GM23338 (cell line): ENCODE measurements around the gene DNAH17. TPM values are rescaled to one million over a fixed set of nuclear protein-coding genes. Genes with fewer than 3 reads are reported as not detected.

Experiments
- ATAC-seq: fragments of 200-7000 bp; cut with Tn5 transposase; 3 replicates; pipeline ENCODE4 v1.9.1; 2020
- DNase-seq: peaks from one replicate; pipeline ENCODE4 v3.0.0-alpha.2; 2015; ENCODE audit warnings: low spot score
- H2AFZ ChIP-seq: fragments of 200-600 bp; sonication (generic); 2 replicates; pipeline ENCODE4 v1.8.0; 2016; ENCODE audit warnings: antibody characterized with exemption, mild to moderate bottlenecking, moderate library complexity
- H3F3A ChIP-seq: fragments of 200-600 bp; sonication (generic); replicated peaks from 2 replicates; pipeline ENCODE4 v1.8.0; 2017; ENCODE audit warnings: antibody characterized with exemption, mixed run types, low read depth
- H3K27ac ChIP-seq: fragments of 200-600 bp; sonication (generic); 2 replicates; pipeline ENCODE4 v1.6.1; 2016; ENCODE audit warnings: low read depth
- H3K27me3 ChIP-seq: fragments of 200-600 bp; sonication (generic); 2 replicates; pipeline ENCODE4 v1.8.0; 2016; ENCODE audit warnings: mild to moderate bottlenecking, mixed run types, moderate library complexity; ENCODE audit not compliant: insufficient read depth
- H3K36me3 ChIP-seq: fragments of 200-600 bp; sonication (generic); 2 replicates; pipeline ENCODE4 v1.8.0; 2016; ENCODE audit warnings: mild to moderate bottlenecking; ENCODE audit not compliant: insufficient read depth
- H3K4me1 ChIP-seq: fragments of 200-600 bp; sonication (generic); 2 replicates; pipeline ENCODE4 v1.8.0; 2016; ENCODE audit warnings: mild to moderate bottlenecking, moderate library complexity; ENCODE audit not compliant: insufficient read depth
- H3K4me2 ChIP-seq: fragments of 200-600 bp; sonication (generic); 2 replicates; pipeline ENCODE4 v1.7.1; 2017; ENCODE audit warnings: mixed run types
- H3K4me3 ChIP-seq: fragments of 200-600 bp; sonication (generic); 2 replicates; pipeline ENCODE4 v1.6.1; 2016; ENCODE audit warnings: mixed run types
- H3K79me2 ChIP-seq: fragments of 200-600 bp; sonication (generic); replicated peaks from 2 replicates; pipeline ENCODE4 v1.8.0; 2017; ENCODE audit warnings: mild to moderate bottlenecking; ENCODE audit not compliant: insufficient read depth
- H3K9me2 ChIP-seq: fragments of 200-600 bp; sonication (generic); 2 replicates; pipeline ENCODE4 v1.8.0; 2017; ENCODE audit not compliant: insufficient read depth
- H4K20me1 ChIP-seq: fragments of 200-600 bp; sonication (generic); replicated peaks from 2 replicates; pipeline ENCODE4 v1.8.0; 2017; ENCODE audit warnings: mild to moderate bottlenecking; ENCODE audit not compliant: insufficient read depth
- H3K27ac Mint-ChIP-seq: 2 replicates; pipeline ENCODE4 v1.8.0; 2020; ENCODE audit warnings: inconsistent platforms, mild to moderate bottlenecking, moderate library complexity, mixed read lengths
- H3K27me3 Mint-ChIP-seq: 3 replicates; pipeline ENCODE4 v1.8.0; 2022; ENCODE audit warnings: low read depth, mild to moderate bottlenecking, moderate library complexity, mixed read lengths, inconsistent platforms; ENCODE audit not compliant: insufficient read depth, poor library complexity
- H3K36me3 Mint-ChIP-seq: 3 replicates; pipeline ENCODE4 v1.8.0; 2021; ENCODE audit warnings: low read depth, mild to moderate bottlenecking, inconsistent platforms, moderate library complexity, mixed read lengths
- H3K4me1 Mint-ChIP-seq: 3 replicates; pipeline ENCODE4 v1.8.0; 2020; ENCODE audit warnings: mild to moderate bottlenecking, inconsistent platforms, mixed read lengths
- H3K4me3 Mint-ChIP-seq: 3 replicates; pipeline ENCODE4 v1.8.0; 2021; ENCODE audit warnings: moderate library complexity, mild to moderate bottlenecking, inconsistent platforms, mixed read lengths
- H3K9me3 Mint-ChIP-seq: 3 replicates; pipeline ENCODE4 v1.8.0; 2020; ENCODE audit warnings: moderate library complexity, mild to moderate bottlenecking, inconsistent platforms, mixed read lengths
- CREB1 ChIP-seq: fragments of 250-450 bp; sonication (Bioruptor Pico); IDR thresholded peaks from 2 replicates; pipeline ENCODE4 v1.5.0; 2020; ENCODE audit warnings: low read depth, mild to moderate bottlenecking, moderate library complexity
- ETS1 ChIP-seq: IDR thresholded peaks from 2 replicates; pipeline ENCODE4 v1.6.1; 2016; ENCODE audit warnings: antibody characterized with exemption
- EZH2 ChIP-seq: fragments of 200-600 bp; sonication (generic); IDR thresholded peaks from one replicate; pipeline ENCODE4 v1.8.0; 2017; ENCODE audit warnings: antibody characterized with exemption, mild to moderate bottlenecking, low read depth; ENCODE audit not compliant: unreplicated experiment
- EZH2phosphoT487 ChIP-seq: fragments of 200-600 bp; sonication (generic); IDR thresholded peaks from one replicate; pipeline ENCODE4 v1.8.1; 2018; ENCODE audit warnings: antibody characterized with exemption; ENCODE audit not compliant: unreplicated experiment
- JUNB ChIP-seq: IDR thresholded peaks from one replicate; pipeline ENCODE4 v1.6.1; 2016; ENCODE audit warnings: antibody characterized with exemption; ENCODE audit not compliant: unreplicated experiment
- NANOG ChIP-seq: IDR thresholded peaks from 2 replicates; pipeline ENCODE4 v1.6.1; 2016; ENCODE audit warnings: antibody characterized with exemption, borderline replicate concordance
- POLR2AphosphoS5 ChIP-seq: IDR thresholded peaks from 2 replicates; pipeline ENCODE4 v1.6.1; 2016; ENCODE audit warnings: antibody characterized with exemption, low read depth
- STAT1 ChIP-seq: IDR thresholded peaks from one replicate; pipeline ENCODE4 v1.6.1; 2016; ENCODE audit warnings: antibody characterized with exemption; ENCODE audit not compliant: unreplicated experiment
- ZNF114 ChIP-seq: fragments of 250-450 bp; sonication (Bioruptor Pico); IDR thresholded peaks from 2 replicates; pipeline ENCODE4 v1.5.0; 2020; ENCODE audit warnings: mild to moderate bottlenecking, moderate library complexity
- ZNF331 ChIP-seq: fragments of 250-450 bp; sonication (Bioruptor Pico); IDR thresholded peaks from 2 replicates; pipeline ENCODE4 v1.5.0; 2020; ENCODE audit warnings: low read depth, mild to moderate bottlenecking, moderate library complexity
- ZNF462 ChIP-seq: fragments of 250-450 bp; sonication (Bioruptor Pico); IDR thresholded peaks from 2 replicates; pipeline ENCODE4 v1.5.0; 2020; ENCODE audit warnings: mild to moderate bottlenecking, moderate library complexity
- polyA plus RNA-seq: library from polyadenylated mRNA; unstranded; fragments of >200 nt; fragmentation: Nextera tagmentation; extraction: Ambion mirVana; gene quantifications from 2 replicates; pipeline ENCODE4 v1.2.1, GENCODE V29; 2016
- total RNA-seq: library from RNA; depleted of rRNA; stranded (reverse); fragments of >200 nt; shearing (Covaris generic); gene quantifications from 2 replicates; pipeline ENCODE4 v1.2.3, GENCODE V29; 2014
- TF ChIP-seq, protein P1 (sequence below): IDR thresholded peaks from one replicate; pipeline ENCODE4 v1.6.1; 2018; ENCODE audit warnings: antibody characterized with exemption; ENCODE audit not compliant: unreplicated experiment
- TF ChIP-seq, protein P2 (sequence below), 2 experiments: fragments of 200-600 bp in 1 of 2; sonication (generic) in 1 of 2; conservative IDR thresholded peaks; 2 replicates each; pipeline versions ENCODE4 v1.5.1 to v1.6.1; 2016 to 2017; ENCODE audit warnings: antibody characterized with exemption in 2 of 2, low read depth in 2 of 2, mild to moderate bottlenecking in 2 of 2, moderate library complexity in 1 of 2

DNAH17 gene
- total and polyA plus RNA-seq, 2 experiments from 2014 or later, result 0.59 to 2.0 TPM

DNA sequence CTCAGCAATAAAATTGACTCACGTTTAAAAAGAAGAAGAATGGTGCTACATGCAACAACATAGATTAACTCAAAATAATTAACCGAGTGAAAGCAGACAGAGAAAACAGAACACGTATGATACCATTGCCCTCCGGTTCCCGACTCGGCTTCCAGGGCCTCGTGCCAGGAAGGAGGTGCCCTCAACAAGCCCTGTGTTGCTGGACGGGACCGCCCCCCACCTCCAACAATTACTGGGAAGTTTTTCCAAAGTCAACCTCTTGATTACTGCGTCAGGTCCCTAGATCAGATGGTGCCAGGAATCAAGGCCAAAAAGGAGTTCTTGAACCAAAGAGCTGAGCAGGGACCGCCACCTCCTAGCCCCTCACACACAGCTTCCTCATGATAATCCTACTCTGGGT, 20.4 kb downstream of the DNAH17 start:
- H3F3A ChIP-seq, result no peaks in the 10 kb centered on the region
- no peaks in the 10 kb centered on the region for H3K27me3 ChIP-seq
- no peak for ATAC-seq
- H4K20me1 ChIP-seq, result no peaks in the 10 kb centered on the region
- Mint-ChIP-seq H3K27me3 (no peaks in the 10 kb centered on the region), H3K36me3 (no peaks in the 10 kb centered on the region), H3K27ac (no peak overlapping the region), H3K4me1 (0 out of 3 replicates have a peak, but pooled peaks cover 2% of the 10 kb centered on the region), H3K9me3 (no peaks in the 10 kb centered on the region), H3K4me3 (no peak overlapping the region)
- no peak overlapping the region for H2AFZ ChIP-seq
- no peaks in the 10 kb centered on the region for H3K4me1 ChIP-seq
- TF ChIP-seq STAT1 (no peak), ZNF114 (CRISPR knock-in tag) (no peak), JUNB (no peak), NANOG (no peak), EZH2 (no peak), ZNF331 (CRISPR knock-in tag) (no peak), ETS1 (no peak), POLR2AphosphoS5 (no peak), EZH2phosphoT487 (no peak), ZNF462 (no peak), CREB1 (CRISPR knock-in tag) (no peak)
- TF ChIP-seq, protein P1, sequence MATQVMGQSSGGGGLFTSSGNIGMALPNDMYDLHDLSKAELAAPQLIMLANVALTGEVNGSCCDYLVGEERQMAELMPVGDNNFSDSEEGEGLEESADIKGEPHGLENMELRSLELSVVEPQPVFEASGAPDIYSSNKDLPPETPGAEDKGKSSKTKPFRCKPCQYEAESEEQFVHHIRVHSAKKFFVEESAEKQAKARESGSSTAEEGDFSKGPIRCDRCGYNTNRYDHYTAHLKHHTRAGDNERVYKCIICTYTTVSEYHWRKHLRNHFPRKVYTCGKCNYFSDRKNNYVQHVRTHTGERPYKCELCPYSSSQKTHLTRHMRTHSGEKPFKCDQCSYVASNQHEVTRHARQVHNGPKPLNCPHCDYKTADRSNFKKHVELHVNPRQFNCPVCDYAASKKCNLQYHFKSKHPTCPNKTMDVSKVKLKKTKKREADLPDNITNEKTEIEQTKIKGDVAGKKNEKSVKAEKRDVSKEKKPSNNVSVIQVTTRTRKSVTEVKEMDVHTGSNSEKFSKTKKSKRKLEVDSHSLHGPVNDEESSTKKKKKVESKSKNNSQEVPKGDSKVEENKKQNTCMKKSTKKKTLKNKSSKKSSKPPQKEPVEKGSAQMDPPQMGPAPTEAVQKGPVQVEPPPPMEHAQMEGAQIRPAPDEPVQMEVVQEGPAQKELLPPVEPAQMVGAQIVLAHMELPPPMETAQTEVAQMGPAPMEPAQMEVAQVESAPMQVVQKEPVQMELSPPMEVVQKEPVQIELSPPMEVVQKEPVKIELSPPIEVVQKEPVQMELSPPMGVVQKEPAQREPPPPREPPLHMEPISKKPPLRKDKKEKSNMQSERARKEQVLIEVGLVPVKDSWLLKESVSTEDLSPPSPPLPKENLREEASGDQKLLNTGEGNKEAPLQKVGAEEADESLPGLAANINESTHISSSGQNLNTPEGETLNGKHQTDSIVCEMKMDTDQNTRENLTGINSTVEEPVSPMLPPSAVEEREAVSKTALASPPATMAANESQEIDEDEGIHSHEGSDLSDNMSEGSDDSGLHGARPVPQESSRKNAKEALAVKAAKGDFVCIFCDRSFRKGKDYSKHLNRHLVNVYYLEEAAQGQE, result no peak
- TF ChIP-seq, protein P2, sequence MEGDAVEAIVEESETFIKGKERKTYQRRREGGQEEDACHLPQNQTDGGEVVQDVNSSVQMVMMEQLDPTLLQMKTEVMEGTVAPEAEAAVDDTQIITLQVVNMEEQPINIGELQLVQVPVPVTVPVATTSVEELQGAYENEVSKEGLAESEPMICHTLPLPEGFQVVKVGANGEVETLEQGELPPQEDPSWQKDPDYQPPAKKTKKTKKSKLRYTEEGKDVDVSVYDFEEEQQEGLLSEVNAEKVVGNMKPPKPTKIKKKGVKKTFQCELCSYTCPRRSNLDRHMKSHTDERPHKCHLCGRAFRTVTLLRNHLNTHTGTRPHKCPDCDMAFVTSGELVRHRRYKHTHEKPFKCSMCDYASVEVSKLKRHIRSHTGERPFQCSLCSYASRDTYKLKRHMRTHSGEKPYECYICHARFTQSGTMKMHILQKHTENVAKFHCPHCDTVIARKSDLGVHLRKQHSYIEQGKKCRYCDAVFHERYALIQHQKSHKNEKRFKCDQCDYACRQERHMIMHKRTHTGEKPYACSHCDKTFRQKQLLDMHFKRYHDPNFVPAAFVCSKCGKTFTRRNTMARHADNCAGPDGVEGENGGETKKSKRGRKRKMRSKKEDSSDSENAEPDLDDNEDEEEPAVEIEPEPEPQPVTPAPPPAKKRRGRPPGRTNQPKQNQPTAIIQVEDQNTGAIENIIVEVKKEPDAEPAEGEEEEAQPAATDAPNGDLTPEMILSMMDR (conservative IDR thresholded peaks at IDR 0.05; ENCODE audit: low read depth in 2 of 2), result no peak
- peaks cover 9% of the 10 kb centered on the region for H3K9me2 ChIP-seq
- no peak for DNase-seq
- H3K27ac ChIP-seq, result no peak overlapping the region
- H3K36me3 ChIP-seq, result no peaks in the 10 kb centered on the region
- no peak overlapping the region for H3K4me3 ChIP-seq
- H3K4me2 ChIP-seq, result no peak overlapping the region
- H3K79me2 ChIP-seq, result no peaks in the 10 kb centered on the region
